K562 (cell line): ENCODE measurements around the gene TTC39A. TPM values are rescaled to one million over a fixed set of nuclear protein-coding genes. Genes with fewer than 3 reads are reported as not detected.

ENCODE experiments used
- ATAC-seq: fragments of 200-7000 bp; cut with Tn5 transposase; 3 replicates; pipeline ENCODE4 v1.9.1; 2020; ENCODE audit warnings: moderate library complexity
- BruUV-seq: library from RNA; stranded (reverse); fragments of 400-500 nt; replicated peaks from 2 replicates; lab custom pipeline; 2021; lab: Mats Ljungman, UMichigan
- CTCF ChIA-PET: fragments of 300-600 bp; formaldehyde crosslinking; extraction: SDS; loops from one replicate; lab custom pipeline; 2021; ENCODE audit warnings: low intra/inter-chr PET ratio; lab: Yijun Ruan, JAX
- POLR2A ChIA-PET: fragments of 300-600, 350-650 bp; sonication (Branson Sonifier 250); formaldehyde crosslinking; extraction: SDS; loops from one replicate; lab custom pipeline; 2021; ENCODE audit warnings: antibody characterized with exemption, inconsistent platforms; lab: Yijun Ruan, JAX
- DNase-seq, 4 experiments: peaks; one replicate each; pipeline versions ENCODE4 v3.0.0 to v3.0.0-alpha.2; 2011 to 2018; ENCODE audit warnings: low spot score in 3 of 4, mixed read lengths in 3 of 4; ENCODE audit errors: extremely low read depth in 1 of 4
- FAIRE-seq: peaks from 2 replicates; lab custom pipeline; 2011; peaks lifted over from hg19 to GRCh38; lab: Jason Lieb, UNC
- H2AFZ ChIP-seq: 2 replicates; pipeline ENCODE4 v1.6.0; 2011; ENCODE audit warnings: low read depth, low read length, control low read depth, inconsistent platforms
- H3K27ac ChIP-seq: fragments of 200-600 bp; 3 replicates; pipeline ENCODE4 v1.8.0; 2011; ENCODE audit warnings: low read depth, mild to moderate bottlenecking, control low read depth, inconsistent platforms, low read length, moderate library complexity, mixed read lengths; ENCODE audit errors: extremely low read depth
- H3K27me3 ChIP-seq, 2 experiments: fragments of 300-600 bp in 1 of 2; 2 replicates in 1 of 2; 3 replicates in 1 of 2; pipeline versions ENCODE4 v1.6.0 to v1.8.0; 2011; ENCODE audit warnings: inconsistent platforms in 2 of 2, low read length in 2 of 2, mild to moderate bottlenecking in 1 of 2, mixed read lengths in 1 of 2, moderate library complexity in 1 of 2; ENCODE audit not compliant: control insufficient read depth in 2 of 2, insufficient read depth in 2 of 2
- H3K36me3 ChIP-seq: fragments of 300-600 bp; 3 replicates; pipeline ENCODE4 v1.8.0; 2011; ENCODE audit warnings: mild to moderate bottlenecking, low read length, inconsistent platforms; ENCODE audit not compliant: control insufficient read depth, insufficient read depth
- H3K4me1 ChIP-seq, 2 experiments: fragments of 200-600 bp in 1 of 2; replicated peaks in 1 of 2; 2 replicates in 1 of 2; 3 replicates in 1 of 2; pipeline versions ENCODE4 v1.5.1 to v1.8.0; 2011; ENCODE audit warnings: inconsistent platforms in 2 of 2, low read length in 2 of 2, mild to moderate bottlenecking in 1 of 2, mixed read lengths in 1 of 2, moderate library complexity in 1 of 2; ENCODE audit not compliant: control insufficient read depth in 2 of 2, insufficient read depth in 2 of 2
- H3K4me2 ChIP-seq: 2 replicates; pipeline ENCODE4 v1.6.1; 2011; ENCODE audit warnings: low read length, control low read depth, inconsistent platforms, mixed read lengths; ENCODE audit not compliant: insufficient read depth
- H3K4me3 ChIP-seq: fragments of 200-600 bp; sonication (generic), shearing (Covaris generic); 2 replicates; pipeline ENCODE4 v1.5.1; 2016; ENCODE audit warnings: control low read depth, inconsistent platforms
- H3K79me2 ChIP-seq: fragments of 200-600 bp; 3 replicates; pipeline ENCODE4 v1.8.0; 2011; ENCODE audit warnings: low read length, inconsistent platforms; ENCODE audit not compliant: control insufficient read depth, insufficient read depth
- H3K9ac ChIP-seq, 2 experiments: 2 replicates each; pipeline versions ENCODE4 v1.6.0 to v1.6.1; 2011; ENCODE audit warnings: low read depth in 2 of 2, low read length in 2 of 2, control low read depth in 1 of 2, inconsistent platforms in 1 of 2, mild to moderate bottlenecking in 1 of 2, mixed read lengths in 1 of 2; ENCODE audit not compliant: insufficient read depth in 1 of 2
- H3K9me1 ChIP-seq: one replicate; pipeline ENCODE4 v1.6.0; 2011; ENCODE audit warnings: inconsistent platforms, mild to moderate bottlenecking, low read length, moderate library complexity; ENCODE audit not compliant: control insufficient read depth, insufficient read depth
- H3K9me3 ChIP-seq: replicated peaks from 2 replicates; pipeline ENCODE4 v1.5.1; 2011; ENCODE audit warnings: low read depth, low read length, inconsistent platforms; ENCODE audit not compliant: control insufficient read depth, insufficient read depth
- H4K20me1 ChIP-seq: replicated peaks from 2 replicates; pipeline ENCODE4 v1.6.1; 2011; ENCODE audit warnings: low read length, inconsistent platforms, mixed read lengths; ENCODE audit not compliant: control insufficient read depth, insufficient read depth
- NCOR1 ChIP-seq: fragments of 450-650 bp; IDR thresholded peaks from 2 replicates; pipeline ENCODE4 v1.6.1; 2016; ENCODE audit warnings: mild to moderate bottlenecking, moderate library complexity
- STAT6 ChIP-seq: sonication (generic); formaldehyde crosslinking; IDR thresholded peaks from 2 replicates; pipeline ENCODE4 v1.8.1; 2023; ENCODE audit warnings: mild to moderate bottlenecking, missing genetic modification reagents
- U2AF2 ChIP-seq: fragments of 200-400 bp; formaldehyde crosslinking; optimal IDR thresholded peaks from 2 replicates; pipeline ENCODE3; 2017; ENCODE audit warnings: low read depth, mild to moderate bottlenecking, low read length
- ZBTB7A ChIP-seq: IDR thresholded peaks from 2 replicates; pipeline ENCODE4 v1.6.1; 2011; ENCODE audit warnings: low read depth, mild to moderate bottlenecking, low read length, moderate library complexity, borderline replicate concordance; ENCODE audit not compliant: control insufficient read depth
- ZNF384 ChIP-seq: IDR thresholded peaks from 2 replicates; pipeline ENCODE4 v1.6.1; 2012; ENCODE audit warnings: low read depth, low read length, improper control_type of control experiment
- WGBS: fragments of 100-300 bp; shearing (Covaris generic); methylation state at CpG from one replicate; pipeline ENCODE4 v1.1.6; 2016; ENCODE audit warnings: low coverage, mixed read lengths; ENCODE audit not compliant: insufficient coverage; ENCODE audit errors: missing lambda C conversion rate; 5-methylcytosine and 5-hydroxymethylcytosine counted together
- in situ Hi-C: fragments of 300-500 bp; cut with MboI; formaldehyde crosslinking; loops from 4 replicates; pipeline ENCODE4 v1.15.0; 2018; ENCODE audit warnings: inconsistent platforms, mixed read lengths
- intact Hi-C: fragments of 100-400 bp; cut with micrococcal nuclease; formaldehyde crosslinking; loops from 2 replicates; pipeline ENCODE4 v1.14.2; 2022
- polyA plus RNA-seq, 8 experiments: library from polyadenylated mRNA; depleted of rRNA in 4 of 8; stranded (reverse) in 5 of 8; unstranded in 3 of 8; fragments of >200 nt; fragmentation: Nextera tagmentation in 2 of 8; fragmentation: Illumina TruSeq in 1 of 8; extraction: Ambion mirVana in 2 of 8; extraction: Trizol in 1 of 8; gene quantifications; 2 replicates each; pipeline versions ENCODE4 v1.2.1 to v1.2.3, GENCODE V29; 2011 to 2014; ENCODE audit warnings: inconsistent platforms in 1 of 8, missing spikeins in 1 of 8
- total RNA-seq, 7 experiments: library from RNA; depleted of rRNA in 6 of 7; stranded (reverse); fragments of >200 nt in 6 of 7; fragmentation: Illumina TruSeq in 2 of 7; extraction: Trizol in 2 of 7; gene quantifications; 2 replicates each; pipeline versions ENCODE4 v1.2.1 to v1.2.3, GENCODE V29; 2011 to 2021; ENCODE audit warnings: low replicate concordance in 1 of 7
- TF ChIP-seq, protein P1 (sequence below): IDR thresholded peaks from 2 replicates; pipeline ENCODE4 v1.6.1; 2011; ENCODE audit not compliant: insufficient read length; ENCODE audit errors: extremely low read depth
- TF ChIP-seq, protein P2 (sequence below): IDR thresholded peaks from 2 replicates; pipeline ENCODE4 v1.6.1; 2016; ENCODE audit warnings: missing genetic modification characterization, missing compliant biosample characterization

TTC39A gene
- total and polyA plus RNA-seq, 9 of the 15 experiments (the other 6 are each of a cell fraction or from before 2014, with no cell fraction given), result 0.18 to 0.82 (median 0.35) TPM

- TF ChIP-seq ZBTB7A (no peak), U2AF2 (no peak), STAT6 (CRISPR knock-in tag) (no peak), NCOR1 (no peak)
- TF ChIP-seq, protein P1, sequence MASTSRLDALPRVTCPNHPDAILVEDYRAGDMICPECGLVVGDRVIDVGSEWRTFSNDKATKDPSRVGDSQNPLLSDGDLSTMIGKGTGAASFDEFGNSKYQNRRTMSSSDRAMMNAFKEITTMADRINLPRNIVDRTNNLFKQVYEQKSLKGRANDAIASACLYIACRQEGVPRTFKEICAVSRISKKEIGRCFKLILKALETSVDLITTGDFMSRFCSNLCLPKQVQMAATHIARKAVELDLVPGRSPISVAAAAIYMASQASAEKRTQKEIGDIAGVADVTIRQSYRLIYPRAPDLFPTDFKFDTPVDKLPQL, result no peak
Observed at GRCh38 chr1:51266791-51267190, 63.6 kb downstream of the TTC39A start (continued).

GRCh38 chr1:51266181-51266580 is 64.2 kb downstream of the TTC39A start:
- TF ChIP-seq, protein P2, sequence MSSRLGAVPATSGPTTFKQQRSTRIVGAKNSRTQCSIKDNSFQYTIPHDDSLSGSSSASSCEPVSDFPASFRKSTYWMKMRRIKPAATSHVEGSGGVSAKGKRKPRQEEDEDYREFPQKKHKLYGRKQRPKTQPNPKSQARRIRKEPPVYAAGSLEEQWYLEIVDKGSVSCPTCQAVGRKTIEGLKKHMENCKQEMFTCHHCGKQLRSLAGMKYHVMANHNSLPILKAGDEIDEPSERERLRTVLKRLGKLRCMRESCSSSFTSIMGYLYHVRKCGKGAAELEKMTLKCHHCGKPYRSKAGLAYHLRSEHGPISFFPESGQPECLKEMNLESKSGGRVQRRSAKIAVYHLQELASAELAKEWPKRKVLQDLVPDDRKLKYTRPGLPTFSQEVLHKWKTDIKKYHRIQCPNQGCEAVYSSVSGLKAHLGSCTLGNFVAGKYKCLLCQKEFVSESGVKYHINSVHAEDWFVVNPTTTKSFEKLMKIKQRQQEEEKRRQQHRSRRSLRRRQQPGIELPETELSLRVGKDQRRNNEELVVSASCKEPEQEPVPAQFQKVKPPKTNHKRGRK, result peak; percentile 92
- no peak for TF ChIP-seq ZNF384
- peaks cover 54% of the 10 kb centered on the region for H3K79me2 ChIP-seq
- H3K9ac ChIP-seq, result no peak overlapping the region
- in situ Hi-C loops, result no loop called here
- no peak overlapping the region for H2AFZ ChIP-seq
- no peak overlapping the region for H3K4me2 ChIP-seq
- H3K9me3 ChIP-seq, result no peaks in the 10 kb centered on the region
- intact Hi-C loops, result no loop called here
- ChIA-PET POLR2A (interaction anchor here (1.4 to 2.5 kb wide), 2 partner anchors 10 kb away, joined by 5 to 11 read pairs; no protein-coding TSS in a partner anchor), CTCF (no interaction called here)
- DNase-seq (no peak), ATAC-seq (no peak), FAIRE-seq (no peak)
- H3K27me3 ChIP-seq, result no peaks in the 10 kb centered on the region
- BruUV-seq, result no TSS peak
- WGBS, result 95% methylated on average over 2 of the region's 2 CpGs
- peaks cover 7 to 21% of the 10 kb centered on the region in 2 experiments; a peak in 4 of 5 replicates for H3K4me1 ChIP-seq
- no peak overlapping the region for H3K27ac ChIP-seq
- H3K4me3 ChIP-seq, result no peak overlapping the region
- H3K36me3 ChIP-seq, result peaks cover 11% of the 10 kb centered on the region
- peaks cover 15% of the 10 kb centered on the region for H4K20me1 ChIP-seq
- H3K9me1 ChIP-seq, result no peaks in the 10 kb centered on the region
